HG03045 (cell line): Measurements from ENCODE around the gene BTNL9.
"Not testable (repeated sequence)": the region's sequence is repeated elsewhere in the genome, so short reads cannot be mapped to it uniquely, and the experiment has no call there.

Source experiments
- ATAC-seq: cut with Tn5 transposase; IDR thresholded peaks from one replicate; pipeline ENCODE4 v1.9.1; 2021; ENCODE audit warnings: mild to moderate bottlenecking, moderate library complexity; ENCODE audit not compliant: unreplicated experiment

Gene BTNL9

DNA sequence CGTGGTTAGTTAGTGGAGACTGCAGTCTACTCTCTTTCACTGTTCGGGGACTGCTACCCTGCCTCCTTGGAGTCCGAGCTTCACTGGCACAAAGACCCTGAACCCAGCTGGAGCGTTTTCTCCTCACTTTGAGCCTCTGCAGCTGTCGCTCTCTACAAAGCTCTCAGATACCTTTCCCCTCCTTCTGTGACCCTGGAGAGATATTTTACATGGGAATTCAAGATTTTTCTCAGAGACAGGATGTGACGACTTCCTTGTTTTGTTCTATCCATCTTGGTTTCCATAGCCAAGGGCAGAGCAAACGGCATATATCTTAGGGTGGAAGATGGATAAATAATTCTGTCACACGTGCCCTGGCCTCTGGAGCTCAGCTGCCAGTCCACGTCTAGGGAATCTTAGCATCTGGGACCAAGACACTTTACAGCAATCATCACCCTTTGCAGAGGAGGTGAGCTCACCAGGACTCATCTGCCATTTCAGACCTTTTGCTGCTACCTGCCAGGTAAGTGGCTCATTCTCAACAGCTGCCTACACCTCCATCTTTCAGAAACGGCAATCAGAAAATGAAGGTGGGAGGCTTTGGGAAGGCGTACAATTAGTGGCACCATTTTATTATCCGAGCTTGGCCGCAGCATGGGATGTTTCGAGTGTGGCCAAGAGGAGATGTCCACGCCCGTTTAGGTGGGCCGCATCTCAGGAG lies at the start of gene BTNL9:
Gene BTNL9, plus strand, starts transcription at position 336 of the 700 bp plus-strand sequence. CDS start 5,224 bp downstream, outside the sequence.
- ATAC-seq, result no peak

DNA sequence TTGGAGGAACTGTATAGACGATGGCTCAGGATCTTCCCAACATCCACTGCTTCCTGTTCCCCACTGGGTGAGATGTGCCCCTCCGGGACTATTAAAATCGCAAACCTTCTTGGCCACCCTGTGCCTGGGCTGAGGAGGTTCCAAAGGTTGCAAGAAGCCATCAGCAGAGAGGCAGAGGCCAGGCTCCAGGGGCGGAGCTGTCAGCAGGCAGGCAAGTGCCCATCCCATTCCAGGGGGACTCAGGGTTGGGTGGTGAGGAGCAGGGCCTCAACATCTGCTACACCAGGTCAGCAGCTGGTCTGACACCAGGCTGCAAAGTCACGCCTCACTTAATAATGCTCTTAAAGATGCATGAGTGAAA lies 49.2 kb upstream of the BTNL9 start:
- ATAC-seq, result no peak

DNA sequence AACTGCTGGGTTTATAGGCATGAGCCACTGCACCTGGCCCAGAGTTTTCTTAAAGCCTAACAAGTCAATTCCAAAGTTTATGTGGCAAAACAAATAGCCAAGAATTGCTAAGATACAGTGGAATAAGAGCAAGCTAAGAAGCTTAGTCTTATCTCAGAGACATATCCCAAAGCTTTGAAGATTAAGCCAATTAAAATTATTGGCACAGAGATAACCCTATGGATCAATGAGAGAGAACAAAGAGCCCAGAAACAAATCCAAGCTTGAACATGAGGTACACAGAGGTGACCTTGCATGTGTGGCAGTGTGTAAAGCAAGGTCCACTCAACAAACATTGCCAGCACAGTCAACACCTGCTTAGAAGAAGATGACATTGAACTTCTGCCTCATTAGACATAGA lies 38.1 kb upstream of the BTNL9 start:
- ATAC-seq, result no peak

- ATAC-seq, result no peak
Measured at GRCh38 chr5:181005791-181006190, 34.3 kb upstream of the BTNL9 start.

DNA sequence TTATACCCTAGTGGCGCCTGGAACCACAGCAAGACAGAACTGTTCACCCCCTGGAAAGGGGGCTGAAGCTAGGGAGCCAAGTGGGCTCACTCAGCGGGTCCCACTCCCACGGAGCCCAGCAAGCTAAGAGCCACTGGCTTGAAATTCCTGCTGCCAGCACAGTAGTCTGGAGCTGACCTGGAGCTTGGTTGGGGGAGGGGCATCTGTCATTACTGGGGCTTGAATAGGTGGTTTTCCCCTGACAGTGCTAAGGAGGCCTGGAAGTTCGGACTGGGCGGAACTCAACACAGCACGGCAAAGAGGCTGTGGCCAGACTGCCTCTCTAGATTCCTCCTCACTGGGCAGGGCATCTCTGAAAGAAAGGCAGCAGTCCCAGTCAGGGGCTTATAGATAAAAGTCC lies 31.9 kb upstream of the BTNL9 start:
- ATAC-seq, result no peak

DNA sequence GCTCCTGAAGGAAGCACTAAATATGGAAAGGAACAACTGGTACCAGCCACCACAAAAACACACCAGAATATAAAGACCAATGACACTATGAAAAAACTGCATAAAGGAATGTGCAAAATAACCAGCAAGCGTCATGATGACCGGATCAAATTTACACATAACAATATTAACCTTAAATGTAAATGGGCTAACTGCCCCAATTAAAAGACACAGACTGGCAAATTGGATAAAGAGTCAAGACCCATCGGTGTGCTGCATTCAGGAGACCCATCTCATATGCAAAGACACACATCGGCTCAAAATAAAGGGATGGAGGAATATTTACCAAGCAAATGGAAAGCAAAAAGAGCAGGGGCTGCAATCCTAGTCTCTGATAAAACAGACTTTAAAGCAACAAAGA lies 30.0 kb upstream of the BTNL9 start:
- not testable (repeated sequence) for ATAC-seq

GRCh38 chr5:181014654-181015053 lies 25.4 kb upstream of the BTNL9 start:
- not testable (repeated sequence) for ATAC-seq

DNA sequence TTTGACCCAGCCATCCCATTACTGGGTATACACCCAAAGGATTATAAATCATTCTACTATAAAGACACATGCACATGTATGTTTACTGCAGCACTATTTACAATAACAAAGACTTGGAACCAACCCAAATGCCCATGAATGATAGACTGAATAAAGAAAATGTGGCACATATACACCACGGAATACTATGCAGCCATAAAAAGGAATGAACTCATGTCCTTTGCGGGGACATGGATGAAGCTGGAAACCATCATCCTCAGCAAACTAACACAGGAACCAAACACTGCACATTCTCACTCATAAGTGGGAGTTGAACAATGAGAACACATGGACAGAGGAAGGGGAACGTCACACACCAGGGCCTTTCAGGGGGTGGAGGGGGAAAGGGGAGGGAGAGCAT lies 22.6 kb upstream of the BTNL9 start:
- ATAC-seq, result not testable (repeated sequence)

DNA sequence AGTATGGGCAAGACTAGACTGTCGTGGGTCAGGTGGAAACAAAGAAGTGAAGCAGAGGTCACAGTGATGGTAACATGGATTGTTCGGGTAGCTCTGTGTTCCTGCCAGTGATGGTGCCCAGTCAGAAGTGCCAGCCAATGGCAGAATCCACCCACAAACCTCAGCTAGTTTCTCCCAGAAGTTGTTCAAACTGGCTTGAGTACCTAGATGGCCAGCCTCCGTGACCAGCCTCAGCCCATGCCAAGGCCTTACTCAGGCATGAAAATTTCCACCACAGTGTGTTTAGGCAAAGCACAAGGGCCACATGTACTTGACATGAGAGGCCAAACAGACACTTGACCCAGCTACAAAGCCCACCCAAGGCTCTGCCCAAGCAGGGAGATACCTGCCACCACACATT lies 19.4 kb upstream of the BTNL9 start:
- ATAC-seq, result no peak

GRCh38 chr5:181024245-181025064 lies 15.6 kb upstream of the BTNL9 start:
- no peak for ATAC-seq

DNA sequence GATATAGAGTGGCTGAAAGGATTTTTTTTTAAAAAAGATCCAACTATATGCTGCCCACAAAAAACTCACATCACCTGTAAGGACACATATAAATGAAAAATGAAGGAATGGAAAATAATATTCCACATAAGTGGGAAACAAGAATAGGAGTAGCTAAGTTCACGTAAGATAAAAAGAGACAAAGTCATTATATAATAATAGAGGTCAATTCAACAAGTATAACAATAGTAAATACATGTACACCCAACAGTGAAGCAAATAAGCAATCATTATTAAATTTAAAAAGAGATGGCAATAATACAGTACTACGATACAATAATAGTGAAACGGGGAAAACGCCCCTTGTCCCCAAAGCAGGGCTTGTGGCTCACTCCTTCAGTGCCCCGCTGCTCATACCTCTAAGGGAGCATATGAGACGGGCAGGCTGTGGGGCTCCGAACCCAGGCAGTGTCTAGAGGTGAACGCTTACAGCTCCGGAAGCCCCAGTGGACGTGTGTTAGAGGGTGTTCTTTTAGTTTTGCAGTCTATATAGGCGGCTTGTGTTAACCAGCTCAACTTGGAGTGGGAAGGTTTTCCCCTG lies 12.5 kb upstream of the BTNL9 start:
- ATAC-seq, result no peak

DNA sequence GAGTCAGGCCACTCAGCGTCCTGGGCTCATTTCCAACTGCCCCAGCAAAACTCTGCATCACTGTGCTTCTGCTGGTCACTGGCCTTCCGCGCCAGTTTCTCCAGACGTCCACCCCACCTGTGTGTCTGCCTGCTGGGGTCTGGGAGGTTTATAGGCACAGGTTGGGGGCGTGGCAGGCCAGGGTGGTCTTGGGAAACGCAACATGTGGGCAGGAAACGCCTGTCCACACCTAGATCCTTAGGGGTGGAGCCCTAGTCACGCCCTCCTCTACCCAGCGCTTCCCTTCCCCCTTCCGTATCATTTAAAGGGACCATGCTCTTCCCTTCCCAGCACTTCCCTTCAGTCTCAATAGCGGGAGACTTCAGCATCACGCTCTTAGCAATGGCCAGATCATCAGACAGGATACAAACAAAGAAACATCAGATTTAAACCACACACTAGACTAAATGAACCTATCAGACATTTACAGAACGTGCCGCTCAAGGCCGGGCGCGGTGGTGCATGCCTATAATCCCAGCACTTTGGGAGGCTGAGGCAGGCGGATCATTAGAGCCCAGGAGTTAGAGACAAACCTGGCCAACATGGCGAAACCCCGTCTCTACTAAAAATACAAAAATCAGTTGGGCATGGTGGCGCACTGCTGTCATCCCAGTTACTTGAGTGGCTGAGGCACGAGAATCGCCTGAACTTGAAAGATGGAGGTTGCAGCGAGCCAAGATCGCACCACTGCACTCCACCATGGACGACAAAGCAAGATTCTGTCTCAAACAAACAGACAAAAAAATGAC lies 11.8 kb upstream of the BTNL9 start:
- ATAC-seq, result no peak

- ATAC-seq, result no peak
Measured at GRCh38 chr5:181031716-181032115, 8.3 kb upstream of the BTNL9 start.

DNA sequence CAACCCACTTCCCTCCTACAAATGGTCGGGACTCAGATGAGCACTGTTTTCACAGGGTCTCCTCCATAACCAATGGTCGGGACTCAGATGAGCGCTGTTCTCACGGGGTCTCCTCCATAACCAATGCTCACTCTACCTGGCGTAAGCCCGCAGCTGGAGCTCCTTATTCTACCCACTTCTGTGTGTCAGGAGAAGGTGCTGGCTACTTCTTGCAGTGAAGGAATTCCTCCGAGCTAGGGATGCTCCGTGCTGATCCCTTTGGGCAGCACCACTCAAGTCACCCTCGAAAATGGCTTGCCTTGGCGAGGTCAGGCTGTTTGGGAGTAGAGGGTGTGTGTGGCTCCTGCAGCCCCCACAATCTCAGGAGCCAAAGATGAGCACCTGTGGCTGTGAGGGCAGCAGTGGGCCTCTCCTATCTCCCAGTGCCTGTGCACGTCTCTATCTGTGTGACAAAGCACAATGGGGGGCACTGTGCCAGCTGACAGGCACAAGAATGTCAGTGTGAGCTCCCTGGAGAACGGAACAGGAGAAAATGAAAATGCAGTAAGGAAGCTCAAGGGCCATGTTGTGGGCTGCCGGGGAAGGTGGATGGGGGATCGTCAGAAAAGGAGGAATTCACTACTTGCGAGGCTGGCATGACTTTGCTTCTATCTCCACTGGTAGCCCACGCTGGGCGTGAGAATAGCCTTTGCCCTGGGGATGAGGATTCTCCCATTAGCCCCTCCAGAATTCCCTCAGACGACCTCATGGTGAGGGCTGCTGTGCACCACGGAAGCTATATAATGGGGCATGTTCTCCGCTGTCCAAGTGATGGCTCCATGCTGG lies 3.9 kb upstream of the BTNL9 start:
- no peak for ATAC-seq

DNA sequence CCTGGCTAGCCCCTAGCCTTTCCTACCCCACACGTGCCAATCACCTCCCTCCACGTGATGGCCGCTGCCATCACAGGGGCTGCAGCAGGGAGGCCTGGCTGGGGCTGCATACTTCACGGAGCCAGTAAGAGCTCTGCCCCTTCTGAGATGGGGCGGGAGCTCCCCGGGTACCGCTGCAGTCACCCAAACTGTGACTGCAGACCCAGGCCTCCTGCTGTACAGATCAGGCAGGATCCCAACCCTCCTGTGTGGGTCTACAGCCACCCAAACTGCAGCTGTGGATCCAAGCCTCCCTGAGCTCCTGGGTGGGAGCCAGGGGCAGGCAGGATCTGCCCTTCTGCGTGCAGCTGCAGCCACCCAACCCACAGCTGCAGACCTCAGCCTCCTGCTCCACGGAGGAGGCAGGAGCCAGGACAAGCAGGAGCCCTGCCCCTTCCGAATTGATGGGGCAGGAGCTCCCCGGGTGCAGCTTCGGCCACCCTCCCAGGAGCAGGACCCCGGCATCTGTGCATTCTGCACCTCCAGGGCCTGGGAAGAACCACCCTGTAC lies 3.2 kb upstream of the BTNL9 start:
- no peak for ATAC-seq

- ATAC-seq, result no peak
Measured at GRCh38 chr5:181037365-181037861, 2.7 kb upstream of the BTNL9 start.

DNA sequence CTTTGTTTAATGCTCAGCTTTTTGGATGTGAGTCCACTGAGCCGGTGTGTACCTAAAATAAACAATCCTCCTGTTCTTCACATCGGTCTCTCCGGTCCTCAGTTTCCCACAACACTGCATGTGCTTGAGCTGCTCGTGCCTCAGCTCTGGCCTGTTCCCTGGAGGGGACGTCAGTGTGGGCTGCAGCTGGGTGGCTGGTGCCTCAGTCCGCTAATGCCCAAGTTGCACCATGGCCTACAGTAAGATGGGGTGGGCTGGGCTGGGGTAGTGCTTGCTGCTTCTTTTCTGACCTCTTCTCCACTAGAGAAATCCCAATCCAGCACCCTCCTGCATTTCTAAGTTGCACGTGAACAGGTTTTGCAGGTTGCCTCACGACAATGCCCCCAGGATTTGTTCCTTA lies 595 bp upstream of the BTNL9 start:
- ATAC-seq, result no peak

- ATAC-seq, result no peak
Measured at GRCh38 chr5:181040631-181040945, 522 bp downstream of the BTNL9 start.

GRCh38 chr5:181041043-181041442 lies 977 bp downstream of the BTNL9 start:
- no peak for ATAC-seq
